Adipocyte (in vitro differentiated cells): Measurements from ENCODE around the gene NPHS2.
"Not testable (repeated sequence)": the region's sequence is repeated elsewhere in the genome, so short reads cannot be mapped to it uniquely, and the experiment has no call there.

Source experiments
- DNase-seq: peaks from one replicate; pipeline ENCODE4 v3.0.0-alpha.2; 2015; ENCODE audit warnings: low read depth
- H3K27me3 ChIP-seq: replicated peaks from 2 replicates; pipeline ENCODE4 v1.7.0; 2013; ENCODE audit warnings: mild to moderate bottlenecking, low read length, moderate library complexity; ENCODE audit not compliant: control insufficient read depth, insufficient read depth
- H3K36me3 ChIP-seq: 2 replicates; pipeline ENCODE4 v1.7.0; 2013; ENCODE audit warnings: low read length, mild to moderate bottlenecking, moderate library complexity; ENCODE audit not compliant: control insufficient read depth, insufficient read depth, severe bottlenecking
- H3K4me1 ChIP-seq: 2 replicates; pipeline ENCODE4 v1.7.0; 2013; ENCODE audit warnings: mild to moderate bottlenecking, low read length, moderate library complexity; ENCODE audit not compliant: control insufficient read depth, insufficient read depth
- H3K4me3 ChIP-seq: 2 replicates; pipeline ENCODE4 v1.7.0; 2013; ENCODE audit warnings: mild to moderate bottlenecking, low read length, moderate library complexity
- H3K9ac ChIP-seq: 2 replicates; pipeline ENCODE4 v1.7.0; 2013; ENCODE audit warnings: mild to moderate bottlenecking, low read length, moderate library complexity
- H3K9me3 ChIP-seq: 2 replicates; pipeline ENCODE4 v1.7.0; 2013; ENCODE audit warnings: mild to moderate bottlenecking, low read length, moderate library complexity; ENCODE audit not compliant: control insufficient read depth

NPHS2 gene

GRCh38 chr1:179541774-179542173 lies 34.0 kb downstream of the NPHS2 start:
- Histone ChIP-seq H3K4me1 (no peaks in the 10 kb centered on the region), H3K27me3 (peaks cover 3% of the 10 kb centered on the region), H3K4me3 (no peak overlapping the region), H3K9me3 (no peaks in the 10 kb centered on the region), H3K36me3 (no peaks in the 10 kb centered on the region), H3K9ac (no peak overlapping the region)
- no peak for DNase-seq

- H3K27me3 ChIP-seq, result no peaks in the 10 kb centered on the region
- no peak overlapping the region for H3K4me3 ChIP-seq
- H3K36me3 ChIP-seq, result no peaks in the 10 kb centered on the region
- DNase-seq, result no peak
- H3K9ac ChIP-seq, result no peak overlapping the region
- H3K4me1 ChIP-seq, result no peaks in the 10 kb centered on the region
- no peaks in the 10 kb centered on the region for H3K9me3 ChIP-seq
These were observed 45.4 kb downstream of the NPHS2 start for GRCh38 chr1:179530352-179530751.

GRCh38 chr1:179529482-179530195 lies 46.1 kb downstream of the NPHS2 start:
- no peak for DNase-seq
- Histone ChIP-seq H3K4me3 (no peak overlapping the region), H3K27me3 (peaks cover 2% of the 10 kb centered on the region), H3K9ac (no peak overlapping the region), H3K9me3 (no peaks in the 10 kb centered on the region), H3K36me3 (no peaks in the 10 kb centered on the region), H3K4me1 (no peaks in the 10 kb centered on the region)

- not testable (repeated sequence) for H3K9me3 ChIP-seq, H3K36me3 ChIP-seq, H3K4me3 ChIP-seq, H3K4me1 ChIP-seq, H3K9ac ChIP-seq, H3K27me3 ChIP-seq, DNase-seq
These were observed 57.2 kb downstream of the NPHS2 start for GRCh38 chr1:179518544-179518943.

GRCh38 chr1:179516976-179517705 lies 58.6 kb downstream of the NPHS2 start:
- no peak for DNase-seq
- Histone ChIP-seq H3K27me3 (no peaks in the 10 kb centered on the region), H3K9ac (no peak overlapping the region), H3K36me3 (no peaks in the 10 kb centered on the region), H3K9me3 (no peaks in the 10 kb centered on the region), H3K4me1 (no peaks in the 10 kb centered on the region), H3K4me3 (no peak overlapping the region)

GRCh38 chr1:179510038-179510437 lies 65.7 kb downstream of the NPHS2 start:
- H3K27me3 ChIP-seq, result no peaks in the 10 kb centered on the region
- no peak for DNase-seq
- no peaks in the 10 kb centered on the region for H3K4me1 ChIP-seq
- H3K36me3 ChIP-seq, result no peaks in the 10 kb centered on the region
- H3K4me3 ChIP-seq, result no peak overlapping the region
- H3K9ac ChIP-seq, result no peak overlapping the region
- no peaks in the 10 kb centered on the region for H3K9me3 ChIP-seq

GRCh38 chr1:179509384-179509783 lies 66.4 kb downstream of the NPHS2 start:
- Histone ChIP-seq H3K4me1 (no peaks in the 10 kb centered on the region), H3K36me3 (no peaks in the 10 kb centered on the region), H3K4me3 (no peak overlapping the region), H3K9me3 (no peaks in the 10 kb centered on the region), H3K27me3 (no peaks in the 10 kb centered on the region), H3K9ac (no peak overlapping the region)
- DNase-seq, result no peak

- Histone ChIP-seq H3K4me3 (no peak overlapping the region), H3K4me1 (no peaks in the 10 kb centered on the region), H3K36me3 (no peaks in the 10 kb centered on the region), H3K9me3 (no peaks in the 10 kb centered on the region), H3K27me3 (no peaks in the 10 kb centered on the region), H3K9ac (no peak overlapping the region)
- DNase-seq, result no peak
These were observed 69.5 kb downstream of the NPHS2 start for GRCh38 chr1:179506199-179506598.
